Erythroblast (primary cell): Measurements from ENCODE around the gene UBE2S.

ENCODE experiments used
- GATA1 ChIP-seq: IDR thresholded peaks from 2 replicates; pipeline ENCODE4 v1.6.1; 2011; ENCODE audit warnings: low read depth, mild to moderate bottlenecking, control low read depth, low read length, moderate library complexity
- POLR2A ChIP-seq: IDR thresholded peaks from 2 replicates; pipeline ENCODE4 v1.6.1; 2011; ENCODE audit warnings: mild to moderate bottlenecking, low read length

GRCh38 chr19:55353356-55353802, 54.2 kb downstream of the UBE2S start:
- TF ChIP-seq POLR2A: no peak
- no peak for TF ChIP-seq GATA1
